Peyer's patch (tissue), 4 donors: ENCODE data around the gene RASGRP2. TPM values are rescaled to one million over a fixed set of nuclear protein-coding genes. Genes with fewer than 3 reads are reported as not detected.
A peak's percentile ranks its signal among the peaks of the same experiment; 100 is the strongest.

Source experiments
- DNase-seq, 3 donors: peaks; one replicate each; pipeline ENCODE4 v3.0.0-alpha.2; 2017 to 2019
- H3K27ac ChIP-seq, 4 donors: fragments of 200-600 bp; sonication (generic); one replicate each; pipeline ENCODE4 v1.5.1; 2016 to 2019
- H3K27me3 ChIP-seq, 2 donors: fragments of 200-600 bp; sonication (generic); one replicate each; pipeline ENCODE4 v1.5.1; 2019
- H3K36me3 ChIP-seq, 3 donors: fragments of 200-600 bp; sonication (generic); one replicate each; pipeline ENCODE4 v1.5.1; 2016 to 2019
- H3K4me1 ChIP-seq, 4 donors: fragments of 200-600 bp; sonication (generic); one replicate each; pipeline ENCODE4 v1.5.1; 2016 to 2019
- H3K4me3 ChIP-seq, 4 donors: fragments of 200-600 bp; sonication (generic); 1 replicate in 3 of 4; 2 replicates in 1 of 4; pipeline ENCODE4 v1.5.1; 2016 to 2019; ENCODE audit warnings: mild to moderate bottlenecking in 1 of 4
- H3K9me3 ChIP-seq, 4 donors: fragments of 200-600 bp; sonication (generic); one replicate each; pipeline ENCODE4 v1.5.1; 2016 to 2019; ENCODE audit warnings: mild to moderate bottlenecking in 1 of 4
- CTCF ChIP-seq, 6 experiments: fragments of 450-650 bp in 4 of 6; fragments of 200-600 bp in 2 of 6; sonication (generic) in 1 of 6; IDR thresholded peaks; one replicate each; pipeline ENCODE4 v1.5.1; 2017 to 2019; ENCODE audit warnings: antibody characterized with exemption in 6 of 6, mild to moderate bottlenecking in 3 of 6, moderate library complexity in 1 of 6
- POLR2A ChIP-seq, 2 donors: fragments of 450-650 bp; IDR thresholded peaks; one replicate each; pipeline ENCODE4 v1.5.1; 2017; ENCODE audit warnings: antibody characterized with exemption in 2 of 2, mild to moderate bottlenecking in 2 of 2, moderate library complexity in 2 of 2
- total RNA-seq, 4 donors: library from RNA; depleted of rRNA; stranded (reverse); fragments of >200 nt; gene quantifications; one replicate each; pipeline ENCODE4 v1.1.0, GENCODE V29; 2016

Gene RASGRP2
- total RNA-seq, 4 donors from 2014 or later, result 11.5 to 210 (median 16.0) TPM

- Histone ChIP-seq H3K4me1 (peaks cover 0 to 43% (median 32%) of the 10 kb centered on the region in 4 donors), H3K9me3 (no peaks in the 10 kb centered on the region), H3K27me3 (no peaks in the 10 kb centered on the region), H3K27ac (peak overlapping the region in 1 of 4 donors; percentile 100), H3K36me3 (peaks cover 0 to 53% (median 0%) of the 10 kb centered on the region in 3 donors), H3K4me3 (peak overlapping the region in 2 of 4 donors; percentile 74 to 99)
- DNase-seq, result no peak
- TF ChIP-seq CTCF (IDR thresholded peaks at IDR 0.05) (no peak), POLR2A (IDR thresholded peaks at IDR 0.05) (no peak)
These were observed 32.5 kb upstream of the RASGRP2 start for GRCh38 chr11:64776425-64776824.

GRCh38 chr11:64774144-64774543 lies 30.2 kb upstream of the RASGRP2 start:
- no peaks in the 10 kb centered on the region for H3K9me3 ChIP-seq
- TF ChIP-seq POLR2A (IDR thresholded peaks at IDR 0.05), result no peak
- TF ChIP-seq CTCF (IDR thresholded peaks at IDR 0.05), result no peak
- H3K27ac ChIP-seq, result no peak overlapping the region
- peaks cover 4 to 75% (median 5%) of the 10 kb centered on the region in 3 donors for H3K36me3 ChIP-seq
- DNase-seq, result no peak
- no peak overlapping the region for H3K4me3 ChIP-seq
- no peaks in the 10 kb centered on the region for H3K27me3 ChIP-seq
- peaks cover 0 to 43% (median 34%) of the 10 kb centered on the region in 4 donors for H3K4me1 ChIP-seq

- Histone ChIP-seq H3K27ac (peak overlapping the region in 2 of 4 donors; percentile 19 to 65), H3K36me3 (peaks cover 5 to 92% (median 7%) of the 10 kb centered on the region in 3 donors), H3K4me1 (peaks cover 0 to 43% (median 41%) of the 10 kb centered on the region in 4 donors), H3K4me3 (no peak overlapping the region), H3K27me3 (no peaks in the 10 kb centered on the region), H3K9me3 (no peaks in the 10 kb centered on the region)
- TF ChIP-seq CTCF (IDR thresholded peaks at IDR 0.05) (no peak), POLR2A (IDR thresholded peaks at IDR 0.05) (no peak)
- no peak for DNase-seq
These were observed 28.5 kb upstream of the RASGRP2 start for GRCh38 chr11:64772303-64773018.

GRCh38 chr11:64771861-64772260 lies 27.9 kb upstream of the RASGRP2 start:
- Histone ChIP-seq H3K4me3 (no peak overlapping the region), H3K9me3 (no peaks in the 10 kb centered on the region), H3K27ac (peak overlapping the region in 2 of 4 donors; percentile 19 to 65), H3K27me3 (no peaks in the 10 kb centered on the region), H3K36me3 (peaks cover 8 to 98% (median 11%) of the 10 kb centered on the region in 3 donors), H3K4me1 (peaks cover 0 to 44% (median 38%) of the 10 kb centered on the region in 4 donors)
- DNase-seq, result no peak
- TF ChIP-seq CTCF (IDR thresholded peaks at IDR 0.05) (no peak), POLR2A (IDR thresholded peaks at IDR 0.05) (no peak)

- DNase-seq, result no peak
- no peaks in the 10 kb centered on the region for H3K9me3 ChIP-seq
- no peaks in the 10 kb centered on the region for H3K27me3 ChIP-seq
- TF ChIP-seq CTCF (IDR thresholded peaks at IDR 0.05), result no peak
- TF ChIP-seq POLR2A (IDR thresholded peaks at IDR 0.05), result no peak
- peaks cover 8 to 100% (median 13%) of the 10 kb centered on the region in 3 donors for H3K36me3 ChIP-seq
- no peak overlapping the region for H3K4me3 ChIP-seq
- peaks cover 0 to 37% (median 29%) of the 10 kb centered on the region in 4 donors for H3K4me1 ChIP-seq
- no peak overlapping the region for H3K27ac ChIP-seq
These were observed 26.2 kb upstream of the RASGRP2 start for GRCh38 chr11:64770120-64770519.
